SK-N-MC (cell line): ENCODE data around the gene TCERG1L.

Source experiments
- DNase-seq: peaks from one replicate; pipeline ENCODE4 v3.0.0-alpha.2; 2011; ENCODE audit warnings: low read depth, low spot score
- H3K27ac ChIP-seq: fragments of 200-600 bp; sonication (generic); 2 replicates; pipeline ENCODE4 v1.5.1; 2016; ENCODE audit warnings: mixed run types
- H3K36me3 ChIP-seq: fragments of 200-600 bp; sonication (generic); 2 replicates; pipeline ENCODE4 v1.6.1; 2017; ENCODE audit warnings: antibody characterized with exemption, low read length, mixed read lengths; ENCODE audit not compliant: insufficient read depth
- H3K4me3 ChIP-seq: fragments of 200-600 bp; sonication (generic); 2 replicates; pipeline ENCODE4 v1.5.1; 2016
- H3K9ac ChIP-seq: fragments of 200-600 bp; sonication (generic); 2 replicates; pipeline ENCODE4 v1.8.0; 2017; ENCODE audit warnings: mixed run types, mixed read lengths; ENCODE audit not compliant: insufficient read length
- H3K9me3 ChIP-seq: fragments of 200-600 bp; sonication (generic); 2 replicates; pipeline ENCODE4 v1.6.1; 2017; ENCODE audit warnings: low read depth, mild to moderate bottlenecking, antibody characterized with exemption, low read length, moderate library complexity, mixed read lengths
- EZH2 ChIP-seq: fragments of 200-600 bp; sonication (generic); IDR thresholded peaks from one replicate; pipeline ENCODE4 v1.6.1; 2017; ENCODE audit warnings: antibody characterized with exemption
- FOXP2 ChIP-seq: optimal IDR thresholded peaks from 2 replicates; pipeline ENCODE3; 2011; ENCODE audit warnings: mild to moderate bottlenecking, moderate library complexity; ENCODE audit not compliant: insufficient read depth; ENCODE audit errors: extremely low read length, control extremely low read depth
- POLR2AphosphoS5 ChIP-seq: IDR thresholded peaks from 2 replicates; pipeline ENCODE4 v1.6.1; 2012; ENCODE audit warnings: mild to moderate bottlenecking, low read depth, low read length, borderline replicate concordance

TCERG1L gene

DNA sequence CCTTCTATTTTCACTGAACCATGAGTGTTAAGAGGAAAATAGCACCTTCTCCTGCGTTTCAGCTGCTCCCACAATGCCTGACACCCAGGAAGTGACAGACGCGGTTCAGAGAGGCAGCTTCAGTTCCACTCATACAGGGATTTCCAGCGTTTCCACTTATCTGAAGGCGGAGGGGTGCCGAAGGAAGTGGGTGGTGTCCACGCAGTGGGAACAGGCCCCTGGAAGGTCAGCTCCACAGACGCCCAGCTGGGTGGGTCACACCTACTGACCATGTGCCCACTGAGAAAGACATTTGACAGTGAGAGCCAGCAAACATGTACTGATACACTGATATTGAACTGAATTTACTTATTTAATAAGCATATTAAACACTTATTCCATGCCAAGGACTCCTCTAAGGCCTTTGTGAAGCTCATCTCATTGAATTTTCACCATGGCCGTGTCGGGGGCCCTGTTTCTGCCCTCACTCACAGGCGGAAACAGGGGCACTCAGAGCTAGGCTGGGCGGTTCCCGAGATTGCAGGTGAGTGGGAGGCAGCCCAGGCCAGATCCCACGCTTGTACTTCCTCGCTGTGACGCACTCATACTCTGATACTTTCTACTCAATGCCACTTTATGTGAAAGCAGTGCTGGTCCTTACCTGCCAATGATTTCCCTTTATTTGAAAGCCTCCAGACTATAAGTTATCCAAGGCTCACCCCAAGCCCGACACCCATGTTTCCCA, 96.8 kb downstream of the TCERG1L start:
- no peak for TF ChIP-seq FOXP2
- no peak for TF ChIP-seq POLR2AphosphoS5
- no peak for TF ChIP-seq EZH2

DNA sequence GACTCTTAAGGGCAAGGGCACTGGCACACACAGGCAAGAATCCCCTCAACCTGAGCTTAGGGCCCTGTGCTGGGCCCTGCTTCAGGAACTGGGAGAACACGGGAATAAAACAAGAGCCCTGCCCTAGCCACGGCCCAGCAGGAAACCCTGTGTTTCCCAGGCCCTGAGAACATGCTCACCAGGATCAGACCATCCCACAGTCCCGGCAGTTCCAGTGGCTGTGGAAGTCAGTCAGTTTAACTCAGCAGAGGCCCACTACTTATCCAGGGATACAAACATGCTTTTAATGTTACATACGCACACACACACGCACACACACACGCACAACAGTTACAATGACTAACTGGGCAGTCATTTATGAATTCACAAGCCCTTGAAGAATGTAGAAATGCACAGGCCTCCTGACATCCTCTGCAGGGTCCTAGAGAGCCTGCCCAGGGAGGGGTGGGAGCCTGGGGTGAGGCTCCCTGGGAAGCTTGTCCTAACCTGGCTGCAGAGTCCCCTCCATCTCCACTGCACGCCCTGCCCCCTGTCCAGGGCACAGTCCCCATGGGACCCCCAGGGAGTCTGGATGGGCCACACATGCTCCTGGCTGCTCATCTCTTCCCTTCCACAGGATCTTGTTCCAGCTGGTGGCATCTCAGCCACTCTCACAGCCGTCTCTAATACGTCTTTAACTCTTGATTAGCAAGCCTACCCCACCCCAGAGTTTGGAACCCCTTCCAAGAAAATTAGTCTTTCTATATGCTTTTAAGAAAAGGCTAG, 97.6 kb downstream of the TCERG1L start:
- no peak overlapping the region for H3K9ac ChIP-seq
- no peak for TF ChIP-seq POLR2AphosphoS5
- TF ChIP-seq EZH2 = no peak
- TF ChIP-seq FOXP2 = no peak
- H3K4me3 ChIP-seq = no peak overlapping the region
- no peaks in the 10 kb centered on the region for H3K36me3 ChIP-seq
- no peak overlapping the region for H3K27ac ChIP-seq
- no peak for DNase-seq
- no peaks in the 10 kb centered on the region for H3K9me3 ChIP-seq

More for the DNA sequence above, 96.8 kb downstream of the TCERG1L start:
- no peak overlapping the region for H3K27ac ChIP-seq
- H3K9me3 ChIP-seq = no peaks in the 10 kb centered on the region
- H3K36me3 ChIP-seq = no peaks in the 10 kb centered on the region
- DNase-seq = no peak
- H3K4me3 ChIP-seq = no peak overlapping the region
- no peak overlapping the region for H3K9ac ChIP-seq

DNA sequence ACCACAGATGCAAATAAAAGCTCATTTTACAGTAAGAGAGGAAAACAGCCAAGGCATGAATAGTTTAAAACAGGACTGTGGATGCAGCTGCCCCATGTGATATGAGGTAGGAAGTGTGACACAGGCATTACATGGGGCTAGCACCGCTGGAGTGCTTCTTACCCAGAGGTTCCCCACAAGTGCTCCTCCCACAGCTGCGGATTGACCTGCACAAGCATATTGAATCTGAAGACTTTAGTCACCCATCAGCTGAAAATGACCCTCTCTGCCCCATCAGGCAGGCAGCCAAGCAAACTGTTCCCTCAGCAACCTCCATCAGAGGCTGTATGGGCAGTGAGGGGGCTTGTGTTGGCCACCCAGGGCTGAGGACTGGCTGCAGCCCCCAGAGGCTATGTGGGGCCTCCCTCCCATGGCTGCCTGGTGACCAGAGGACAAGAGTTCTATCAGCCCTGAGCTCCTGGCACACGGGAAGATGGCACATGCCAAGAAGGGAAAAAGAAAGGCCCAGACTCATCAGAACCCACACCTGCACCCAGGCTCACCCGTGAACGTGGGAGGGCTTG, 98.7 kb downstream of the TCERG1L start:
- DNase-seq = no peak
- Histone ChIP-seq H3K36me3 (no peaks in the 10 kb centered on the region), H3K4me3 (no peak overlapping the region), H3K27ac (no peak overlapping the region), H3K9me3 (no peaks in the 10 kb centered on the region), H3K9ac (no peak overlapping the region)
- TF ChIP-seq POLR2AphosphoS5 (no peak), FOXP2 (no peak), EZH2 (no peak)

DNA sequence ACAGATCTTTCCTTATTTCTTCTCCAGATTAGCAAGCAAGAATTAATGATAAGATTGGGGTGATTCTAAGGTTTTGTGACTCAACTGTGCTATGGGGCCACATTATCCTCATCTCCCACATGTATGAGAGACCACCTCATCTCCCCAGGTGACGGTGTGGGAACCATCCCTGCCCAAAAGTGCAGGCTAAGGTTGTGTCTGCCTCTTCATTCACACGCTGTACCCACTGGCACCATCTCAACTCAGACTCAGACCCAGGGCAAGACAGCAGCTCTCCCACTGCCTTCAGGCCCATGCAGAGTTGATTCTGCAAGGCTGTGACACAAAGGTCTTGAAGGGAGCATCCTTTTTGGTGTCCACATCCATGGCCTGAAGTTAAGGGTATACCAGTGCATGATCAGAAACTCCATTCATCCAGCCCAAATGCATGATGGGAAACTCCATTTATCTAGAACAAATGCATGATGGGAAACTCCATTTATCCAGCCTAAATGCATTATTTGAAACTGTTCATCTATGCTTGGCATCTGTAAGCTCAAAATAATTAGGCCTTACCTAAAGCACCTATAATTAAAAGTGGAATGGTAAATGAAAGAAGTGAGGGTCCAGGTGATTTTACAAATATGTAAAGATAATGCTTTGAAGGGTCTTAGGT, 99.4 kb downstream of the TCERG1L start:
- H3K9ac ChIP-seq = no peak overlapping the region
- no peak overlapping the region for H3K27ac ChIP-seq
- no peak for DNase-seq
- no peaks in the 10 kb centered on the region for H3K36me3 ChIP-seq
- H3K9me3 ChIP-seq = no peaks in the 10 kb centered on the region
- no peak overlapping the region for H3K4me3 ChIP-seq
- TF ChIP-seq FOXP2 (no peak), EZH2 (no peak), POLR2AphosphoS5 (no peak)

DNA sequence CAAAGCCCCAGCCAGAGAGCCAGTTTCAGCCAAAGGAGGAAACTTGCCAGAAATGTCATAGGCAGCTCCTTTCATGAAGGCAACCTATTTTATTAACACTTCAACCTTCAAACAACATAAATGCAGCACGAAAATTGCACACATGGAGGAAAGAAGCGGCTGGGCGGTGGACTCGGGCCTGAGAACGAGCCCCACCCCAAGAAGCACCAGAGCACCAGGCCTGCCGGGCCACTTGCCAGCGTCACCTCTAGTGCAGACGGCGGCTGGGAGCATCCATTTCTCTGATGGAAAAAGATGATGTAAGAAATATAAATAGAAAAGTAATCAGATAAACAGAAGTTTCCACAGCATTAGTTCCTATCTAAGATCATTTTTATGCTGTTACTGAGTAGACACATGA, 100.0 kb downstream of the TCERG1L start:
- Histone ChIP-seq H3K4me3 (no peak overlapping the region), H3K36me3 (no peaks in the 10 kb centered on the region), H3K9ac (no peak overlapping the region), H3K27ac (no peak overlapping the region), H3K9me3 (no peaks in the 10 kb centered on the region)
- TF ChIP-seq FOXP2 (no peak), POLR2AphosphoS5 (no peak), EZH2 (no peak)
- DNase-seq = no peak

DNA sequence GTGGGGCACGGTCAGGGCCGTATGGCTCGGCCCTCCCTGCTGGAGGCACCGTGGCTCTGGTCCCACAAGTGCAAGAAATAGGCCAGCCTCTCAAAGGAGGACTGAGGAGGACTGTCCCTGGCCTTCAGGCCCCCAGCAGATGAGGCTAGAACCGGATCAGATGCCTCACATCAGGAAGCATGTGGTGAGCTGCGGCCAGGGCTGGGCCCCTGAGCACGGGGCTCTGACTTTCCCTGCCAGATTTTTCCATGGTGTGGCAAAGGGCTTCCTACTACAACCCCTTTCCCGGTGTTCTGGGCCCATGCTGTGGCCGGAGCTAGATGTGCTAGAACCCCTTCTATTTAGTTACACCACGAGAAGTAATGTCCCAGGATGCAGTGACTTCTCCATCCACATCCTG, 100.4 kb downstream of the TCERG1L start:
- Histone ChIP-seq H3K9me3 (no peaks in the 10 kb centered on the region), H3K36me3 (no peaks in the 10 kb centered on the region), H3K27ac (no peak overlapping the region), H3K4me3 (no peak overlapping the region), H3K9ac (no peak overlapping the region)
- TF ChIP-seq POLR2AphosphoS5 (no peak), EZH2 (no peak), FOXP2 (no peak)
- no peak for DNase-seq

DNA sequence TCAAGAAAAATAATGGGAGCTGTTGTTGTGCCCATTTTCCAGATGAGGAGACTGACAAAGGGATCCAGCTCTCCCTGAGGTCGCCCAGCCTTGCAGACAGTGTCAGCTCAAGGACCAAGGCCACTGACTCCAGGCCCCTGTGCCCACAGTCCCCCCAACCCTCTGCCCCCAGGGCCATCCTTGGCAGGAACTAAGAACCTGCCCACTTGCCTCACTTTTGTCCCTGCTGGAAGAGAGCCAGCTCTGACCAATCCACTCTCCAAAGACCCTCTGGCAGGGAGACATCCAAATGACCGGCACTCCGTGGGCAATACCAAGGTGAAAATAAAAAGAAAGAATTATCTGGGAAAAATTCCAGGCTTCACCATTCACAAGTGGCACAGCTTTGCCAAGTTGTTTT, 101.3 kb downstream of the TCERG1L start:
- no peak overlapping the region for H3K4me3 ChIP-seq
- H3K9me3 ChIP-seq = no peaks in the 10 kb centered on the region

More for the DNA sequence above, 101.3 kb downstream of the TCERG1L start:
- Histone ChIP-seq H3K9ac (no peak overlapping the region), H3K36me3 (no peaks in the 10 kb centered on the region), H3K27ac (no peak overlapping the region)
- TF ChIP-seq FOXP2 (no peak), EZH2 (no peak), POLR2AphosphoS5 (no peak)
- no peak for DNase-seq
